ENCODE results near the gene SUGCT.

- TF ChIP-seq ZBTB7A (IDR thresholded peaks at IDR 0.05; ENCODE audit: borderline replicate concordance, control insufficient read depth, low read depth, low read length) (no peak), SIN3A (IDR thresholded peaks at IDR 0.05; ENCODE audit: borderline replicate concordance in 2 of 2, control insufficient read depth in 1 of 2, low read depth in 2 of 2, low read length in 2 of 2) (no peak), ZNF274 (IDR thresholded peaks at IDR 0.05; ENCODE audit: borderline replicate concordance, low read depth, low read length) (no peak), FOXO4 (CRISPR knock-in tag; IDR thresholded peaks at IDR 0.05) (no peak), SAP30 (IDR thresholded peaks at IDR 0.05; ENCODE audit: borderline replicate concordance, insufficient read depth, low read depth, low read length, poor library complexity, severe bottlenecking) (no peak), CC2D1A (IDR thresholded peaks at IDR 0.05) (no peak), NR2C2 (CRISPR knock-in tag; IDR thresholded peaks at IDR 0.05) (no peak), NR2C2 (tag; IDR thresholded peaks at IDR 0.05) (no peak)
Measured at GRCh38 chr7:40885503-40885902, 750.7 kb downstream of the SUGCT start.

Measured in K562 (cell line).